Smooth muscle cell of the brain vasculature (primary cell): ENCODE results near the gene RALB.
"Not testable (repeated sequence)": the region's sequence is repeated elsewhere in the genome, so short reads cannot be mapped to it uniquely, and the experiment has no call there.

Experiments
- DNase-seq: peaks from one replicate; pipeline ENCODE4 v3.0.0-alpha.2; 2012; ENCODE audit warnings: low read depth, low spot score

RALB gene

DNA sequence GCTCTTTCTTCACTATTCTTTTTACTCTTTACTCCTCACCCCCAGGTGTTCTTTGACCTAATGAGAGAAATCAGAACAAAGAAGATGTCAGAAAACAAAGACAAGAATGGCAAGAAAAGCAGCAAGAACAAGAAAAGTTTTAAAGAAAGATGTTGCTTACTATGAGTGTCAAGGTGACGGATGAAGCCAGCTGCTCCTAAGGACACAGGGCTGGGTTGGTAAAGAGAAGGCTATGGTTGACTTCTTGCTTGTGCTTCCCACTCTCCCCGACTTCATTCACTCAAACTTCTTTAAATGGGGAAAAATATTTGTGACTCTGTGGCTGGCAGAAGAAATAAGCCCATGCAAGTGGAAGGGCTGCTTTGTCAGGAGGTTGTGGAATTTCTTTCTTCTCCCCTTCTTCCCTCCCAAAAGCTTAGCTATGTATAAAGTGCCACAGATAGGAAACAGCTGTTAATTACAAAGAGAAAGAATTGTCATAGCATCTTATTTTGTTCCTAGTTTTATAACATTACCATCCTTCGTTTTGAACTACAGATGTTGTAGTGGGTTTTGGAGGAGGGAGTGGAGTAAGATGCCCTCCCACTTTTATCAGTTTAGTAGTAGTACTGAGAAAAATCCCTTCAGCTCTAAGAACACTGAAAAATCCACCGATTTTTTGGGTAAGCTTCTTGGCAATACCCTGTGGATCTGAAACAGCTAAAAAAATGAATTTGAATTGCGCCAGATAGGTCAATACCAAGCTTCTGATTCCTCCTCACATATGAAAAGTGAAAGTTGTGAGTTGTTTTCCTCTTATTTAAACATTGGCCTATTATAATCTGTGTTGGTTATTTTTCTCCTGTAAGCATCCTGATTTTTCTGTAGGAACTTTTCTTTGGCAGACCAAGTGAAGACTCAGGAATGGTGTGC is 40.7 kb downstream of the RALB start:
- no peak for DNase-seq

DNA sequence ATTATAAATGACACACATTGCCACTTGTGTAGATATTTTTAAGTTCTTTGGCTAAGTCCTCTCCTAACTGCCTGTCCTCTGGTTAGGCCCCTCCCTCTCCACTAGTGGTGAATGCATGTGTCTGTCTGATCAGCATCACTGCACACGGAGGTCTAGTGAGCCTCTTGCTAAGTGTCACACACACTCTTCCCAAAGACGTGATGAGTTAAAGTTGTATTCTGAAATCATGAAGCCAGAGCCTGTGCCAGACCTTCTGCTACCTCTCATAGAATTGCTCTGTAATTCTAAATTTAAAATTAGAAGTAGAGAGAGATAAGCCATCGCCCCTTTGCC is 41.3 kb downstream of the RALB start:
- DNase-seq, result no peak

DNA sequence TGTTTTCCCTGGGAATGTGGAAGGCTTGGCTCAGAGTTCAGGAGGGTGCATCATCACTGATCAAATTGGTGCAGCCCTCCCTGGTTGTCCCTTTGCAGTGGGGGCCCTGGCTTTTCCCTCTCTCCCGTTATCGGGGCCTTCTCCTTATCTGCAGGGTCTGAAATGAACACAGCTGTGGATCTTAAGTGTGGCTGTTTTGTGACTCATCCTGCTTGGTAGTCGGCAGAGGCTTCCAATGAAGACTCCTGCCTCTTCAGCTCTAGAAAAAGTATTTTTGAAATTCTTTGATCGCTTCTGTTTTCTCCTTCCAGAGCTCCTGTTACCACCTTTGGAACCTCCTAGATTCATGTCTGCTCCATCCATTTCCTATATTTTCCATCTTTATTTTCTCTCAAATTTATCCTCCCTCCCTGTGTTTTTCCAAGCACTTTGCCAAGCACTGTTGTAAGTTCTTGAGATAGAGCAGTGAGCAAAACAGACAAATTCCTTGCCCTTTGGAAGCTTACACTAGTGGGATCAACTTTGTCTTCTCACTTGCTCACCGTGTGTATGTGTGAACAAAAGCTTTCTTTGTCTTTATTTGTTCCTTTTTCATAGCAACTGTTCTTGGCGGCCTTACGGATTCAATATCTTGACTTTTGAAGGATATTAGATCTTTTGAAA is 45.7 kb downstream of the RALB start:
- DNase-seq, result no peak

DNA sequence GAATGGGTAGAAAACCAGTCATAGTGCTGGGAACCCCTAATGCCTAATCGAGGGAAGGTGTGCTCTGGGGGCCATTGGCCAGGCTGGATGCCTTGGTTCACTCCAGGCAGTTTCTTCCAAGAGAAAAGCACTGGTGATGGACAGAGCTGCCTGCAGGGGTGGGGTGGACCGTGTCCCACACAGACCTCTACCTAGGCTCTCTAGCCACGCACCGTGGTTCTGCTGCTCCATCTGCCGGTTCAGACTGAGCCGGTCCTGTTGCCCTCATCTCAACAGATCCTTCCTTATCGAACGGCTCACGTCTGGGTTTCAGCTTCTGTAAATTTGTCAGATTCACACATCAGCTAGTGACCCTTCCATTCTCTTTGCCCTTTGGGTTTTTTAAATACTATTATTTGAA is 46.4 kb downstream of the RALB start:
- no peak for DNase-seq

DNA sequence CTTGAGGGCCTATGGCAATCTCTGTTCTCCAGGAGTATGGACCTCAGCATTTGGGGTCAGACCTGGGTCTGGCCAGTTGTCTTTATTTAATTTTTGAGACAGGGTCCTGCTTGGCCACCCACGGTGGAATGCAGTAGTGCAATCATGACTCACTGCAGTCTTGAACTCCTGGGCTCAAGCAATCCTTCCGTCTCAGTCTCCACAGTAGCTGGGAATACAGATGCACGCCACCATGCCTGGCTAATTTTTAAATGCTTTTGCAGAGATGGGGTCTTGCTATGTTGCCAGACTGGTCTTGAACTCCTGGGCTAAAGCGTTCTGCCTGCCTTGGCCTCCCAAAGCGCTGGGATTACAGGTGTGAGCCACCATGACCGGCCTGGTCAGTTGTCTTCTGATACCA is 46.9 kb downstream of the RALB start:
- no peak for DNase-seq

DNA sequence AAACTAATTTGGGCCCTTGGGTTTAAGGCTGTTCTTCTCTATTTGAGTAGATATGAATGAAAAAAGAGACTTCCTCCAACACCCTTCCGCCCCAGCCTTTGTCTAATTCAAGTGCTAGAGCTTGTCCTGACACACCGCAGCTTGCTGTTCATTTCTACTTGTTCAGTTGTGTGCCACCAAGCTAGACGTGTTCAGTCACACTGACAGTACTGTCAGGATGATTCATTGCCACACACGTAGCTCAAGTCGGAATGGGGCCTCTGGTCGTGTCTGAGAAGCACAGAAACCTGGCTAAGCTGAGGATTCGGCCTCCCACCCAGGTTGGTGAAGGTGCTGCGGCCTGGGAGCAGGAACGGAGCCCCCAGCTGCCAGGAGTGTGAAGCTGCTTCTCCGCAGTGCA is 47.7 kb downstream of the RALB start:
- DNase-seq, result no peak

DNA sequence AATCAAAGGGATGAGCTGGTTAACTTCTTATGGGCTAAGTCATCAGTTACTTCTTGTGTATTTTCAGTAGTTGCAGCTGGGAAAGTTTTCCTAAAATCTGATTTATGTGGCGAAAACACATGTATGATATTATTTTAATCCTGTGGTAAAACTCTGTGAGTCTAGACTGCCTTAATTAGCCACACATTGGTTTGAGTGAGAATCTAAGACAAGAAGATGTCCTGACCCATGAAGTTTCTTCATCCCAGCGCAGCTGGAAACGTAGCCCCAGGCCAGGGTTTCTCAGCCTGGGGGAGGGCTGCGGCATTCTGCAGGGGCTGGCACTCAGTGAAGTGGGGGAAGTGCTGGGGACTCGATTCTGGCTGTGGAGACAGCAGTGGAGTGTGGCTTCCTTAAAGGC is 48.6 kb downstream of the RALB start:
- DNase-seq, result no peak

DNA sequence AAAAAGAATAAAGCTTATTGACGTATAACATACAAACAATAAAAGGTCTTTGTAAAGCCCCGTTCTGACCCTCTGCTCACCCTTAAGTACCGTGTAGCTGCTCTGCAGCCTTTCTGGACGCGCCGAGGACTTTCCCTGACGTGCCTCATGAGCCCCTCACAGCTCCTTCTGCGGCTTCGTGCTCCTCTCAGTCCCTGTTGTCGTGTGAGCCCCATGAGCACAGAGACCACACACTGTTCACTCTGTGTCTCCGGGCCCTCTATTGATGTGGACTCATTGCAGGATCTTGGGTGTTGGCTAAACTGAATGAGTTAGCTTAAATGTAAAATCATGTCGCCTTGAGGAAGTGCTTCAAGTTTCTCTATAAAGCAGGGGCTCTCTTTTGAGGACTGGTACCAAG is 49.6 kb downstream of the RALB start:
- no peak for DNase-seq

DNA sequence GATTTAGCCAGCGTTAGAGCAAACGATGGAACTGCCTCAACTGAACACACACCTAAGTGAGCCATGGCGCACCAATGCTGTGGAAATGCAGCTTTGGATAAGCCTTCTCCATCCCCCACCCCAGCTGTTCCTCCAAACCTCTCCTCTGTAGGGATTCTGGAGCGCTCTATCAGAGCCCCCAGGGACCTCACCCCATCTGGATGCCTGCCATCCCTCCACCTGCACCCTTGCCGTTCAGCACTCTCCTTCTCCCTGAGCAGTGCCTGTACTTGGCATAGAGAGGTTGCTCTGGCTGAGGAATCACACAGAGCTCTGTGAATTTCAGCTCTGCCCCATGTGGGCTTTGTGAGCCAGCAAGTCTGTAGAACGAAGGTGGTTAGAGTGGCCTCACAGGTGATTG is 50.5 kb downstream of the RALB start:
- no peak for DNase-seq

DNA sequence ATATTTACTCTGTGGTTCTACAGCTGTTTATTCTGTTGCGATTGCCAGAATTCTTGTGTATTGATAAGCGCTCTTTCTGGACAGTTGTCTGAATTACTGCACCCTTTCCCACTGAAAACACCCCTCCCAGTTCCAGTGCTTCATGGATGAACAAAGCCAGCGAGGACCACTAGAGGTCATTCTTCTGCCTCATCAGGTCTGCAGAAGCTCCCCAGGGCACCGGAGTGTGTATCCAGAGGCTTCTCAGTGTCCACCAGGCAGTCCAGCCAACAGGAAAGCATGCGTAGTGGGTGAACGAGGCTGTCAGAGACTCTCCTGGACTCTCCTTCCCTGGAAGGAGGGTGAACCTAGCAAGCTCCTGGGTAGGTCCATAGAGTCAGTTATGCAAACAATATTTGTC is 52.6 kb downstream of the RALB start:
- DNase-seq, result no peak

DNA sequence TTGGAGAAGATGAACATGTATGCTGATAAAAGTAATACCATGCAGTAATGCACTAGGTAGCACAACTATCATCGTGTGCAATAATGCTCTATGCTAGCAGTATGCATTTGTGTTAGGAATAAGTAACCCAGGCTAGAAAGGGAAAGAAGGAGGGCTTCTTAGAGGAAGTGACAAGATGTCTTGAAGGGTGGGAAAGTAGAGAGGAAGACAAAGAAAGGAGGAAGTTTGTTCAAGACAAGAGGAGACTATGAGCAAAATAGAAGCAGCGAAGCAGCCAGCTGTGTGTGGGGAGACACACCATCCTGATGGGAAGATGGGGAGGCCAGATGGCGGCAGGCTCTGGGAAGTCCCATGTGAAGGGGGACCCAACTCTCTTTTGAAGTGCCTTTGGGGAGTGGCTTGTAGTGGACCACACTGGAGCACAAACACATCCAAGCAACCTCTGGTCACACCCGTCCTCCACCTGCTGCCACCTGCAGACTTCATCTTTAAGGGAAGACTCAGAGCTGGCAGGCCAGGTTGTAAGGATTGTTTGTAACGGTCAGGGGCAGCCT is 53.4 kb downstream of the RALB start:
- DNase-seq, result no peak

DNA sequence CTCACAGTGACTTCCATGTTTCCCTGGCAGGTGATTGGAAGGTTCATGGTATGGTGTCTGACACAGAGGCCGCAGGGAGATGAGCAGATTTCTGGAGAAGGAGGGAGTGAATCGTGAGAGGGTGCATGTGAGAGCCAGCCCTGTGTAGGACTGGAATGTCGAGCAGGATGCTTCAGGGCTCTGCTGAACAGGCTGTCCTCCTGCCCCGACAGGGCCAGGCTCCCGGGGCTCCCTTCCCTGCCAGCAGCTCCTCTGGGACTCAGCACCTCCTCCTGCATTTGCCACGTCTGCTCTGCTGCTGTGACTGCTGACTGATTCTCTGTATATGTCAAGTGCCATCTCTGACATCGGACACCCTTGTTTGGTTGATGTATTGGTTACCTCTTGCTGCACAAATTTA is 54.8 kb downstream of the RALB start:
- no peak for DNase-seq

DNA sequence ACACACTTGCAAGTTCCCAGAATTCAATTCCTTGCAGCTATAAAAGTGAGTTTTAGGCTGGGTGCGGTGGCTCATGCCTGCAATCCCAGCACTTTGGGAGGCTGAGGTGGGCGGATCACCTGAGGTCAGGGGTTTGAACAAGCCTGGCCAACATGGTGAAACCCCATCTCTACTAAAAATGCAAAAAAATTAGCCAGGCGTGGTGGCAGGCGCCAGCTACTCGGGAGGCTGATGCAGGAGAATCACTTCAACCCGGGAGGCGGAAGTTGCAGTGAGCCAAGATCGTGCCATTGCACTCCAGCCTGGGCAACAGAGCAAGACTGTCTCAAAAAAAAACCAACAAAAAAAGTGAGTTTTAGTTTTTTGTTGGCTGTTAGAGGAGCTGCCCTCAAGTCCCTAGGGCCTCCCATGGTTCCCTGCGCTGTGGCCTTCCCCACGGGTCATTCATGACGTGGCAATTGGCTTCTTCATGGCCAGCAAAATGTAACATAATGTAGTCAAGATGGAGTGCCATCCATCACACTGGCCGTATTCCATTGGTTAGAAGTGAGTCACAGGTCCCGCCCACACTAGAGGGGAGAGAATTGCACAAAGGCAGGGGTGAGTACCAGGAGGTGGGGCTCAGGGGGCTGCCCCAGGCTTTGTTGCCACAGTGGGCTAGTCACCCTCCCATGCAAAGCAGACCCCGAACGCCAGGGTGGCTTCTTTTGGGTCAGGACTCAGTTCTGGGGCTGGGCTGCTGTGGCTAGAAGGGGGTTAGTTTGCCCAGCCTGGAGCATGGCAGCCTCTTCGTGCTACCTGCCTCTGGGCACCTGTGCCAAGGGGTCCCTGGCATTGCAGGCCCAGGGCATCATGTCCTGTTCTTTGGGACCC is 55.6 kb downstream of the RALB start:
- DNase-seq, result no peak

DNA sequence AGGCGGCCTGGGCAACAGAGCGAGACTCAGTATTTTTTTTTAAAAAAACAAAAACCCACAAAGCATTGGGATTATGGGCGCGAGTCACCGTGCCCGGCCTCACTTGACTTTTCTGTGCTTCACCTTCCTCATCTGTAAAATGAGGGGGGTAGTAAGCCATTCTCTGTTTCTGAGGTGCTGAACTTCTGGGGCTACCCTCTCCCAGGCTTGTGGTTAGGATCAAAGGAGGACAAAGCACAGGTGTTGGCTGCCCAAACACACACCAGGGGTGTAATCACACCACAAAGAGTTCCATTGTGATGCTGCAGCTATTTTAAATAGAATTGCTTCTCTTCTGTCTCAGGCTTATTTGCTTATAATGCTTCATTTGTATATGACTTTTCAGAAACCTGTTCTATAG is 57.5 kb downstream of the RALB start:
- no peak for DNase-seq

DNA sequence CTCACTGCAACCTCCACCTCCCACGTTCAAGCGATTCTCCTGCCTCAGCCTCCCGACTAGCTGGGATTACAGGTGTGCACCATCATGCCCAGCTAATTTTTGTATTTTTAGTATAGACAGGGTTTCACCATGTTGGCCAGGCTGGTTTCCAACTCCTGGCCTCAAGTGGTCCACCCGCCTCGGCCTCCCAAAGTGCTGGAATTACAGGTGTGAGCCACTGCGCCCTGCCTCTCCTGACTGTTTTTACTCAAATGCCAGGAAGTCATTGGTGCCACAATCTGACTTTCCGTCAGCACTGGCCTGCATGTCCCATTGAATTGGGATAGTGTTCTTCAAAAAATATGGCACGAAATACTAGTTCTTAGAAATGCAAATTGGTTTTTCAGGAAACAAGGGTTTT is 58.2 kb downstream of the RALB start:
- not testable (repeated sequence) for DNase-seq

DNA sequence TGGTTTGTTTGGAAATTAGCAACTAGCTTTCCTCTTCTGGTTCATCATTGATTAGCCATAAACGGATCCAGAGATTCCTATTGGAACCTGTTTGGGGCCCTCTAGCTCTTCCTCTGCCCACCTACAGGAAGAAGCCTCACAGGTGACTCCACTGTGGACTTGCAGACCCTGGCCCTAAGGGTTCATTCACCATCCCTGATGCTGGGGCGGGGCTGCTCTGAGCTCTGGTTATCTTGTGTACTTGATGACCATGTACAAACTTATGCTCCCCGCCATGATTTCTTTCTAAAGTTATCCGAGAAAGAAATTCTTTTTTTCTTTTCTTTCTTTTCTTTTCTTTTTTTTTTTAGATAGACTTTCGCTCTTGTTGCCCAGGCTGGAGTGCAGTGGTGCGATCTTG is 59.4 kb downstream of the RALB start:
- DNase-seq, result no peak

DNA sequence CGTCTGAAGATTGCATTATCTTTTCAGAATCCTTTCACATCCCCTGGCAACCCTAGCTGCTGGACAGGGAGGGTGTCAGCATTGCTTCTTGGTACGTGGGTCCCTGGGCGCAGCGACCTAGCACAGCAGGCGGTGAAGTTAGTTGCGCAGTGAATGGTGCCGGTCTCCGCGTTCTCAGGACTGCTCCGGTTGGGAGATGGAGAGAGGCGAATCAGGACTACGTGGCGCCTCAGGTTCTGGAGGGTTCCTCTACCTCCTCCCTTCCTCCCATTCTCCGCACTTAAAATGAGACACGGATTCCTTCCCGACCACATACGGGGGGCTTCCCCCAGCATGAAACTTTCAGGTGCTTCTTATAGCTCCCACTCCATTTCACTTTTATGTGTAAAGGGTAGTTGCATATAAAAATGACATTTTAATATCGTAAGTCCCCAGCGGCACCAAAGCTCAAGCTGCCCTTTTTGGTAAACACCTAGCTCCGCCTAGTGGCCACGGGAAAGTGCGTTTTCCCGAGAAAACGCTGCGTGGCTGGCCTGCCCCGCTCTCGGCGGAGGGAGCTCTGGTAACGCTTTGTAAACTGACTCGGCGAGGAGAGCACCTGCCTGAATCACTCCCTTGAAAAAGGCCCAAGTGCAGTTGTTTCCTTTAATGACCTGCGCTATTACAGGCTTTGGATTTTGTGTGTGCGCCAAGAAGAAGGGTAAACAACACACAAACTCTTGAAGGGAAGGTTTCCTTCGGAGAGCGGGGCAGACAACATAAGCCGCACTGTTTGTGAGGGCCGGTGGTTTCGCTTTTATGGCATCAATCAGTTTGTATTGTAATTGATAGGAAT is 60.4 kb downstream of the RALB start:
- peak; percentile 52 for DNase-seq

DNA sequence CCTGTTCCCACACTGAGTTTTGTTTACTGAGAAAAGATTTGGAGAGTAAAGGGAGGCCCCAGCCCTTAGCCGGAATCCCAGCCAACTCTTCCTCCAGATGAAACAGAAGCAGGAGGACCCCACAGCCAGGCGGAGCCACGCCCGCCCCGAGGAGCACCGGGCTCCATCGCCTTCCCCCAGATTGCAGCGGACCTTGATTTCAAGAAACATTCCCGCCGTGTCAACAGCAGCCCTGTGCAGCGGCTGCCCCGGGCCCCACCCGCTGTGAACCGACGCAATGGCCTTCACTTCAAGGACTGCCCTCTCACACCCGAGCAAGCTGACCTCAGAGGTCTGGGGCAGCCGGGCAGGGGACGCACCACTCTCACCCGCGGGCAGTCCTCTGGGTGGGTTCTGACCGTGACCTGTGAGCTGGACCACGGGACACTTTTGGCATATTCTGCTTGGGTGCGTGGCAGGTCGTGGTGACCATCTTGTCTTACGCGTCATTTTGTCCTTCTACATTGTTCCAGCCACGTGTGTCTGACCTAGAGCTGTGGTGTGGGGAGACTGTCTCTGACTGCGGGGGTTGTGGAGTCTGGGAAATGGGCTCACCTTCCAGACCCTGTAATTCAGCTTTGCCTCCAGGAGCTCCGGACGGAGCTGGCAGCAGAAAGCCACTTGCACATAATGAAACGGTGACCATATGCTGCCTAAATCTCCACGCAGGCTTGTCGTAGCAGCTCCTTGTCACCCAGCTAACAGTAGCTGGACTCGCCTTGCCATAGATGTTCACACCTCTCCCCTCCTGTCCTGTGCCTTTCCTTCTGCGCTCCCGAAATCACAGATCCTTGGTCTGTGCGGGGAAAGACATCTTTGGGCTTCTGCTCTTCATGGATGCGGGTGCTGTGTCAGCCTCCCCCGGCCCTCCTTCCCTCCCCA is 61.3 kb downstream of the RALB start:
- DNase-seq, result no peak

DNA sequence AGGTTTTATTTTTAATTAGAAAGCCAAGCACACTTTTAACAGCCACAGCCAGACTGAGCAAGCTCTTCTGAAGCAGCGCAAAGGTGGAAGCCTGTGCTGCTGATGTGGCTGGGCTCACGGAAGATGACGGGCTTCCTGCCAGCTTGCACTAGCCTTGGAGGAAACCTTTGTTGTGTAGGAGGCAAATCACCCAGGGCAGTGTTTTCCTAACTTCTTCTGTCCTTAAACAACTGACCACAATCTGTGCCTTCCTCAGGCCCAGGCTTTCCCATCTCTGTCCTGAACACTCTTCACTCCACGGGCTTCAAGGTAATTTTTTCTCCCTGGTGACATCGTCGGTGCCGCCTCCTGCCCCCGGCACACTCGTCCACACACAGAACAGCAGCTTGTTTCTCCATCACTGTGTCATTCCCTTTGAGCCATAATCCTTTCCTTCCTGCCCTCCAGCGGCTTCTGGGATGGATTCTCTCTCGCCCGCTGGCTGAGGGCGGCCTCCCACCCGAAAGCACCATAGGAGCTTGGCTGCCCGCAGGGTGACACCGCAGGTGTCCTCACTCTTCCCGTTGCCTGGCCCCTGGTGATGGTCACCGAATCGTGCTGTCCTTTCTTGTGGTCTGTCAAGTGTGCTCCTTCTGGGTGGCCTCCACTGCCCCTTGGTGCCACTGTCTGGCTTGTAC is 62.2 kb downstream of the RALB start:
- no peak for DNase-seq
